A673 (cell line): ENCODE measurements around the gene TUBB4A. TPM values are rescaled to one million over a fixed set of nuclear protein-coding genes. Genes with fewer than 3 reads are reported as not detected.

Experiments
- BruUV-seq: library from RNA; stranded (reverse); fragments of 400-500 nt; replicated peaks from 2 replicates; lab custom pipeline; 2021; lab: Mats Ljungman, UMichigan
- CTCF ChIA-PET: fragments of 300-600 bp; sonication (Branson Sonifier 250); formaldehyde crosslinking; loops from one replicate; lab custom pipeline; 2022; ENCODE audit warnings: antibody characterized with exemption; lab: Charles Lee
- POLR2A ChIA-PET: fragments of 300-600 bp; sonication (Branson Sonifier 250); formaldehyde crosslinking; loops from one replicate; lab custom pipeline; 2022; ENCODE audit warnings: antibody characterized with exemption; ENCODE audit not compliant: low non-redundant PET; lab: Charles Lee
- DNase-seq: peaks from one replicate; pipeline ENCODE4 v3.0.0-alpha.2; 2015; ENCODE audit warnings: low spot score
- H3K27ac ChIP-seq: fragments of 200-600 bp; sonication (generic); 2 replicates; pipeline ENCODE4 v1.5.1; 2016; ENCODE audit warnings: mixed run types, low read depth, mild to moderate bottlenecking, mixed read lengths, antibody characterized with exemption, low read length; ENCODE audit not compliant: poor library complexity, severe bottlenecking
- H3K27me3 ChIP-seq: fragments of 200-600 bp; sonication (generic); replicated peaks from 2 replicates; pipeline ENCODE4 v1.6.1; 2017; ENCODE audit warnings: mixed run types, low read depth, mild to moderate bottlenecking, mixed read lengths, antibody characterized with exemption, low read length; ENCODE audit not compliant: insufficient read depth, poor library complexity
- H3K36me3 ChIP-seq: fragments of 200-600 bp; sonication (generic); 2 replicates; pipeline ENCODE4 v1.6.1; 2016; ENCODE audit warnings: mixed run types, mild to moderate bottlenecking, mixed read lengths, antibody characterized with exemption, low read length; ENCODE audit not compliant: insufficient read depth, poor library complexity, severe bottlenecking
- H3K4me1 ChIP-seq: fragments of 200-600 bp; sonication (generic); 2 replicates; pipeline ENCODE4 v1.6.1; 2017; ENCODE audit warnings: mixed run types, mild to moderate bottlenecking, mixed read lengths, antibody characterized with exemption, low read length; ENCODE audit not compliant: insufficient read depth, poor library complexity, severe bottlenecking
- H3K4me3 ChIP-seq: fragments of 200-600 bp; sonication (generic); 2 replicates; pipeline ENCODE4 v1.5.1; 2016; ENCODE audit warnings: low read depth, mixed run types, mild to moderate bottlenecking, mixed read lengths, low read length; ENCODE audit not compliant: poor library complexity, severe bottlenecking
- H3K9me3 ChIP-seq: fragments of 200-600 bp; sonication (generic); 2 replicates; pipeline ENCODE4 v1.6.1; 2016; ENCODE audit warnings: mixed run types, low read depth, mild to moderate bottlenecking, mixed read lengths, antibody characterized with exemption, low read length; ENCODE audit not compliant: poor library complexity, severe bottlenecking
- EZH2 ChIP-seq: fragments of 200-600 bp; sonication (generic); IDR thresholded peaks from 2 replicates; pipeline ENCODE4 v1.6.1; 2017; ENCODE audit warnings: borderline replicate concordance, low read depth, mild to moderate bottlenecking, mixed read lengths, antibody characterized with exemption, low read length; ENCODE audit not compliant: poor library complexity, severe bottlenecking
- intact Hi-C: fragments of 100-400 bp; cut with micrococcal nuclease; formaldehyde crosslinking; loops from one replicate; pipeline ENCODE4 v1.10.0; 2022; ENCODE audit not compliant: unreplicated experiment
- total RNA-seq: library from RNA; stranded (reverse); gene quantifications from 2 replicates; pipeline ENCODE4 v1.2.3, GENCODE V29; 2021
- TF ChIP-seq, protein P1 (sequence below): fragments of 300-800, 200-600 bp; sonication (generic); conservative IDR thresholded peaks from 2 replicates; pipeline ENCODE4 v1.5.1; 2017; ENCODE audit warnings: low read depth, mild to moderate bottlenecking, antibody characterized with exemption, low read length, moderate library complexity, mixed read lengths

The TUBB4A gene
- total RNA-seq, 1 experiment from 2014 or later: 27.0 TPM

DNA sequence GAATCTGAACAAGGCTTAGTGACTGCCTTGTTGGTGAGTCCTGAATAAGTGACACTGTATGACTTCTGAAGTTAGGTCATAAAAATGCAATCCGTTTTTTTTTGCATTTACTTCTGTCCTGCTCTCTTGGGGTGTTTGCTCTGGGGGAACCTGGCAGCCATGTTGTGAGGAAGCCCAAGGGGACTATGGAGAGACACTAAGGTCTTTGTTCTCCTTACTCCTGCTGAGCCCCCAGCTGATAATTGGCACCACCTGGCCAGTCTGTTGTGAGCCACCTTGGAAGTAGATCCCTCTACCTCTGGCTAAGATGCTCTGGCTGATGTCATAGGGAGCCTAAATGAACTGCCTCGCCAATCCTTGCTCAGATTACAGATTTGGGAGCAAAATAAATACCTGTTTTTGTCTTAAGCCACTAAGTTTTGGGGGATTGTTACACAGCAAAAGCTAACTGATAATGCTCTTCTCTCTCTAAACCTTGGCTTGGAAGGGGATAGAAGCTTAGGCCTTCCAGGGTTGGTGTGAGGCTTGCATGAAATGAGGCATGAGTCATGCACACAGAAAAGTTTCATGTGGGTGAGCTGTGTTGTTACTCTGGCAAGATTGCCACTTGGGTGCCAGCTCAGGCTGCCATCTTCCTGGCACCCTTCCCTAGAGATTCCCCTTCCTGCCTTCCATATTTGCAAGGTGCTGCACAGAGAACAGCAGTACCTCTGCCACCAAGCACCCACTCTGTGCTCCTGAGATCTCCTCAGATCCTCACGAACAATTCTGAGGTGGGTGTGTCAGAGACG, 10.1 kb downstream of the TUBB4A start:
- DNase-seq: no peak
- Histone ChIP-seq H3K36me3 (no peaks in the 10 kb centered on the region), H3K27me3 (no peaks in the 10 kb centered on the region), H3K9me3 (peaks cover 3% of the 10 kb centered on the region), H3K4me3 (no peak overlapping the region), H3K4me1 (no peaks in the 10 kb centered on the region), H3K27ac (no peak overlapping the region)
- no TSS peak for BruUV-seq
- POLR2A ChIA-PET: no interaction called here
- CTCF ChIA-PET: interaction anchor here (0.5 kb wide), 1 partner anchor 12 kb away, joined by 4 read pairs; no protein-coding TSS in a partner anchor
- intact Hi-C loops: no loop called here
- TF ChIP-seq, protein P1, sequence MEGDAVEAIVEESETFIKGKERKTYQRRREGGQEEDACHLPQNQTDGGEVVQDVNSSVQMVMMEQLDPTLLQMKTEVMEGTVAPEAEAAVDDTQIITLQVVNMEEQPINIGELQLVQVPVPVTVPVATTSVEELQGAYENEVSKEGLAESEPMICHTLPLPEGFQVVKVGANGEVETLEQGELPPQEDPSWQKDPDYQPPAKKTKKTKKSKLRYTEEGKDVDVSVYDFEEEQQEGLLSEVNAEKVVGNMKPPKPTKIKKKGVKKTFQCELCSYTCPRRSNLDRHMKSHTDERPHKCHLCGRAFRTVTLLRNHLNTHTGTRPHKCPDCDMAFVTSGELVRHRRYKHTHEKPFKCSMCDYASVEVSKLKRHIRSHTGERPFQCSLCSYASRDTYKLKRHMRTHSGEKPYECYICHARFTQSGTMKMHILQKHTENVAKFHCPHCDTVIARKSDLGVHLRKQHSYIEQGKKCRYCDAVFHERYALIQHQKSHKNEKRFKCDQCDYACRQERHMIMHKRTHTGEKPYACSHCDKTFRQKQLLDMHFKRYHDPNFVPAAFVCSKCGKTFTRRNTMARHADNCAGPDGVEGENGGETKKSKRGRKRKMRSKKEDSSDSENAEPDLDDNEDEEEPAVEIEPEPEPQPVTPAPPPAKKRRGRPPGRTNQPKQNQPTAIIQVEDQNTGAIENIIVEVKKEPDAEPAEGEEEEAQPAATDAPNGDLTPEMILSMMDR: no peak
- TF ChIP-seq EZH2: no peak

DNA sequence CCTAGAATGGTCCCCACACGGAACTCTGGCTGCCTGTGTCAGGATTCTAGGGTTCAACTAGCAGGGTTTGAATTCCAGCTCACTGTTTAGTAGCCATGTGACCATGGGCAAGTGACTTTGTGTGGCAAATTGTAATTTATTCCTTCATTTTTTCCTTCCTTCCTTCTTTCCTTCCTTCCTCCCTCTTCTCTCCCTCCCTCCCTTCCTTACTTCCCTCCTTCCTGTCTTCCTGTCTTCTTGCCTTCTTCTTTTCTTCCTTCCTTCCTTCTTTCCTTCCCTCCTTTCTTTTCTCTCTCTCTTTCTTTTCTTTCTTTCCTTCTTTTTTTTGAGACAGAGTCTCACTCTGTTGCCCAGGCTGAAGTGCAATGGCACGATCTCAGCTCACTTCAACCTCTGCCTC, 12.0 kb downstream of the TUBB4A start:
- POLR2A ChIA-PET: interaction anchor here (0.6 kb wide), 1 partner anchor 11 kb away, joined by 18 read pairs; no protein-coding TSS in a partner anchor
- Histone ChIP-seq H3K36me3 (no peaks in the 10 kb centered on the region), H3K4me3 (no peak overlapping the region), H3K4me1 (no peaks in the 10 kb centered on the region), H3K27ac (no peak overlapping the region), H3K27me3 (no peaks in the 10 kb centered on the region), H3K9me3 (peaks cover 3% of the 10 kb centered on the region)
- BruUV-seq: no TSS peak
- intact Hi-C loops: no loop called here
- CTCF ChIA-PET: no interaction called here
- TF ChIP-seq EZH2: no peak
- TF ChIP-seq, protein P1: no peak
- DNase-seq: no peak

DNA sequence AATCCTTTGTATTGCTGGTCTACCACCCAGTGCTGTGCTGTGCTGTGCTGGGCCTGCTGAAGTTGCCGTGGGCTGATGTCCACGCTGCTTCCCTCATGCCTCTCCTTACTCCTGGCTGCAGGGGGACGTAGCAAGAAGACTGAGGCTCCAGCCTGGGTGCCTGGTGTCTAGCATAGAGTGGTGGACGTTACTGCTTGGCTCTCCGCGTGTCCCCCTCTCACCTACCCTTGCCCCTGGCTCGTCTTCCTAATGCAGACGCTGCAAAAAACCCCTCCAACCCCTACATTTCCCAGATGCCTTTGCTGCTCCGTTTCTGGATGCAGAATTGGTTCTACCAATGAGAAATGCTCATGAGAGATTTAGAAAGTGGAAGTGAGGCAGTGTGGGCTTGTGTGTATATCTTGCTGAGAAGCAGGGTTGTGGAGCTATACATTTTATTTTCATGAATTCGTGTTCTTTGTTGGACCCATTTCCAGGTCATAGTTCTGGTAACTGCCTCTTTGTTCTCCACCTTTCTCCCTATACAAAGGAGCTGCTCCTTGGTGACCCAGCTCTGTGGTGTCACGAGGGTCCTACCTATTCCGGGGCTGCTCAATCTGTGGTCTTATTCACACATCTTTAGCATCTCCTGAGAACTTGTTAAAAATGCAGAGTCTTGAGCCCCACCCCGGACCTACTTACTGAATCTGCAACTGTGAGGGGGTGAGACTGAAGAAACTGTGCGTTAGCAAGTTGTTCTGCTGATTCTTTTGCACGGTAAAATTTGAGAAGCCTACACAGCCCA, 12.6 kb downstream of the TUBB4A start:
- H3K9me3 ChIP-seq: peaks cover 3% of the 10 kb centered on the region
- no peaks in the 10 kb centered on the region for H3K27me3 ChIP-seq
- H3K27ac ChIP-seq: no peak overlapping the region
- no peaks in the 10 kb centered on the region for H3K36me3 ChIP-seq
- no peaks in the 10 kb centered on the region for H3K4me1 ChIP-seq
- BruUV-seq: no TSS peak
- intact Hi-C loops: no loop called here
- no peak for DNase-seq
- CTCF ChIA-PET: no interaction called here
- TF ChIP-seq, protein P1: no peak
- no peak for TF ChIP-seq EZH2
- POLR2A ChIA-PET: interaction anchor here (0.6 kb wide), 1 partner anchor 11 kb away, joined by 18 read pairs; no protein-coding TSS in a partner anchor
- H3K4me3 ChIP-seq: no peak overlapping the region
